Left cardiac atrium (tissue), 4 donors: Measurements from ENCODE around the gene YIPF5. TPM values are rescaled to one million over a fixed set of nuclear protein-coding genes. Genes with fewer than 3 reads are reported as not detected.
A peak's percentile ranks its signal among the peaks of the same experiment; 100 is the strongest.

ENCODE experiments used
- ATAC-seq, 2 donors: fragments of 200-7000 bp; cut with Tn5 transposase; one replicate each; pipeline ENCODE4 v1.9.1; 2020; ENCODE audit warnings: mild to moderate bottlenecking in 2 of 2, moderate library complexity in 2 of 2
- DNase-seq: peaks from one replicate; pipeline ENCODE4 v3.0.0-alpha.2; 2020
- intact Hi-C, 2 donors: fragments of 100-400 bp; cut with DNase I; formaldehyde crosslinking; loops; one replicate each; pipeline versions ENCODE4 v1.14.1 to v1.15.1; 2022 to 2023
- total RNA-seq, 2 donors: library from RNA; stranded (reverse); fragmentation: NEBNext Ultra II Directional; extraction: Animal tissue kit (Norgen Biotek cat#: 25700); gene quantifications; one replicate each; pipeline ENCODE4 v1.2.1, GENCODE V29; 2021
- donor health status: DM: no; HTN: yes; CAD: no.
- donor health status: DM: no; HTN: yes; CAD: no; lungs with severe emphysema.
- donor health status: DM: yes; HTN: yes; CAD: no.
- donor health status: Dilated cardiomyopathy.

YIPF5 gene
- total RNA-seq, 2 donors from 2014 or later = 33.9 to 34.9 TPM

DNA sequence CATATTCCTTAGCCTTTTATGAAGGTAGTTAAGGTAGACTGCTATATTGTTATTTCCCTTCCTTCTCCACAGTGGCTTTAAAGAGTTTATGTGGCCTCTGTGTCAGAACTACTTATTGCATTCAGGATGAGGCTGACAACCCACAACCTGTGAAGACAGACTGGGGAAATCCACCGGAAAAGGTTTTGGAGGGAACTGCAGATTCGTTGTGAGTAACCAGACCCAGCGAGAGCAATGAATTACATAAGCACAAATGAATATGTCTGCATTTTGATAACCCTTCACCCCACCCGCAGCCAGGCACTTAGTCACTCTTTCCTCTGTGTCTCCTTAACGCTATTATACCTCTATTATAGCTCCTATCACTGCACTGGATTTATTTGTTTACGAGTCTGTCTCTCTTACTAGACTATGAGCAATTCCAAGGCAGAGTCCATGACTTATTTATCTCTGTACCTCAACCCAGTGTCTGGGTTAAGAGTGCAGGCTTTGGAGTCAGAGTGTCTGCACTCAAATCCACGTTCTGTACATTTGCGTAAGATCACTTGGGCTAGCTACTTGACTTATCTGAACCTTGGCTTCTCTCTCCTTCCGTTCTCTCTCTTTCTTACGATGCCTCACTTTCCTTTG is 19.5 kb upstream of the YIPF5 start:
- ATAC-seq (peak; percentile 57 to 65), DNase-seq (peak; percentile 22)
- intact Hi-C loops = no loop called here

DNA sequence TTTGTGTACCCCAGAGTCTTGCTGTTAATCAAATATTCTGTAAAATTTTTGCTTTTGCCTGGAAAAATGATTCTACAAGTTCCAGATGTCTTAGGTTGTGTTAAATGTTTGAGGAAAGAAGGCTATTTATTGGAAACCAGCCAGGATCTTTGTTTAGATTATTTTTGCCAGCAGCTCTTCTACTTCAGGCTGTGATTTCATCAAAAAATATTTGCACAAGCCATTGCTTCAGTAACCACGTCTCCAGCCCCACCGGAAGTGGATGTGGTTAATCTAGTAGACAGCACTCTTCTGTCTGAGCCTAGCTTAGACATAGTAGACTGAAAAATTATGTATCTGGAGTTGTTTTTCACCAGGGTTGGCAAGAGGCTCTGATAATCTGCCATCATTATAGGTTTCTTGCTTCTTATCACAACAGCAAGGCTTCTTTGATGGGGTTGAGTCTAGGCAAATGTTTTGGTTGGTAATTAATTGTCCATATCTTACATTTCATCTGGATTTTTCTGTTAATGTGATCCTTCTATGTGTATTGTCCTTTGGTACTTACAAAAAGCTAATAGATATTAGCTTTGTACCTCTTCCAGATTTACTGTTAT is 17.3 kb upstream of the YIPF5 start:
- ATAC-seq = peak in 1 of 2 donors; percentile 73

DNA sequence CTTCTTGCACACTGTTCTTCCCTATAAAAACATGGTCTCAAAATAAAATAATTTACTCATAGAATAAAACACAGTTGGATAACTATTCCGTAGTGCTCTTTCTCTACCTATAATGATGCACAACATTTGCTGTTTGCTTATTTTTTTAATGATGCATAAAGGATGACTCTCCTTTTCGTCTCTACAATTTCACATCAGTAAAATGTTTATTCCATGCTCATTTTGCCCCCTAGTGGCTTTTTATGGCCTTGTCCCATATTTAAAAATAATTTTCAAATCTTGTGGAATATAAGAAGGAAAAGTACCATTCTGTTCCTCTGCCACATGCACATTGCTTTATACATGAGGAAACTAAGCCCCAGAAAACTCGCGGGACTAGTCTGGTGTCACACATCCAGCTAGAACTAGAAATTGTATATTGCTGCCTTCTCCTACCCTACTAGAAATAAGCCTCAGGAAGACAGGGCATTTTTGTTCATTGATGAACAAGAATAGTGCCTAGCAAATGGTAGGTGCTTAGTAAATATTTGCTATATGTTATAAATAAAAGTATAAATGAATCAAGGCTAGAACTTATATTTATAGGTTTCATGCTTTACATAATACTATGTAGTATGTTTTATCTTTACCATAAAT is 12.9 kb upstream of the YIPF5 start:
- DNase-seq (no peak), ATAC-seq (peak in 1 of 2 donors; percentile 30)
- intact Hi-C loops = no loop called here

More for the DNA sequence above, 17.3 kb upstream of the YIPF5 start:
- peak; percentile 44 for DNase-seq
- intact Hi-C loops = no loop called here

DNA sequence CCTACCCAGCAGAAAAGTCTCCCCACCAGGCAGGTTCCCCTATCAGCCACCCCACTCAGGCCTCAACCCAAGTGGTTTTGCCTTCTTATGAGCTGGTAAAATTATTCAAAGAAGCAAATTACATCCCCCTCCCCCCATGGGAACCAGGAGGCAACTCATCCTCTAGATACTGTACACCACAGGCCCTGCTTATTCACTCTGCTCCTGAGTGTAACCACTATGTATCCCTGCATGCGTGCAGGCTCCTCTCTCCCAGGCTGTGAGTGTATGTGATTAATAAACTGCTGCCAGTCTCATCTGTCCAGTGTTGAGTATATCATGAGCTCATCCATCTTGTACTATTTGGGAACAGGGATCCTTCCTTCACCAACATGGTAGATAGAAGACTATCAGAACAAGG is 8.8 kb upstream of the YIPF5 start:
- ATAC-seq = no peak
- DNase-seq = no peak
- intact Hi-C loops = no loop called here

DNA sequence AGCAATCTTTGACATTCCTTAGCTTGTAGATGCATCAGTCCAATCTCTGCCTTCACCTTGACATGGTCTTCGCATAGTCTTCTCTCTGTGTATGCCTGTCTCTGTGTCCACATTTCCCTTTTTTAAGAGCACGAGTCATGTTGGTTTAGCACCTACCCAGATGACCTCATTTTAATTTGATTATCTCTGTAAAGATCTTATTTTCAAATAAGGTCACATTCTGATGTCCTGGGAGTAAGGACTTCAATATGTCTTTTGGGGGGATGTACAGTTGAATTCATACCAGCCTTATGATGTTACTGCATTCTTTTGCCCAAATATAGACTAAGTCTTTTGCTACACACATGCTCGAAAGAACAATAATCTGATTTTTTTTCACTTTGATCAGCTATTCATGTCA is 7.1 kb upstream of the YIPF5 start:
- no peak for ATAC-seq
- no peak for DNase-seq
- intact Hi-C loops = no loop called here

DNA sequence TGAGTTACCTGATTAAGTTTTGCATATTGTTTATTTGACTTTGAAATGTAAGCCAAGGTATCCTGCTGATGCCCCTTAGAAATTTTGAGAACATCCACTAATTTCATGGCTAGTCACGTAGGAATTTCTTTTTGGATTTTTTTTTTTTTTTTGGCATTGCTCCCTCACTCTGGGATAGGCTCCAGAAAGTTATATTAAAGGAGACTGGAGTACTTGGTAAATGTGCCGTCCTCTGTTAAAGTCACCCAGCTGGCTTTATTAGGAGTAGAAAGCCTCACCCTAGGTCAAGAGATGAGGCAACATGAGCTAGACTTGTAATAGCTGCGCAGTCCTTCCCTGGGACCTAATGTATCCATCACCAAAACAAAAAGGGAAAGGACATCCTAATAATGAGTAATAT is 3.3 kb upstream of the YIPF5 start:
- DNase-seq (no peak), ATAC-seq (no peak)
- intact Hi-C loops = no loop called here

DNA sequence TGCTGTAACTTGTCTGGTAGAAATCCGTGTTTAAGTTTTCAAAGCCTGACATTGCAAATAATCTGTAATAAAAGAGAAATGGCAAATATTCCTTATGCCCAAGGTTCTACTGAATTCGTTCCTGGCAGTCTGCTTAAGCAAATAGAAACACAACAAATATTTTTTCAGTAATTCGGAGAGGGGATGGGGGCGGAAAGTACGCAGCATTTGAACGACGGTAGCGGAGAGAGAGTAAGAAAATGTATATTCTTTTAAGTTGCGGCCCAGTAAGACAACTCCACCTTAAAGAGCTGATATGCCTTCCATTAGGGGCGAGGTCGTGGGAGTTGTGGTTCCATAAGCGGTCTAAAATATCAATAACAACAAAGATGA is 569 bp downstream of the YIPF5 start:
- intact Hi-C loops = no loop called here
- DNase-seq (no peak), ATAC-seq (no peak)

DNA sequence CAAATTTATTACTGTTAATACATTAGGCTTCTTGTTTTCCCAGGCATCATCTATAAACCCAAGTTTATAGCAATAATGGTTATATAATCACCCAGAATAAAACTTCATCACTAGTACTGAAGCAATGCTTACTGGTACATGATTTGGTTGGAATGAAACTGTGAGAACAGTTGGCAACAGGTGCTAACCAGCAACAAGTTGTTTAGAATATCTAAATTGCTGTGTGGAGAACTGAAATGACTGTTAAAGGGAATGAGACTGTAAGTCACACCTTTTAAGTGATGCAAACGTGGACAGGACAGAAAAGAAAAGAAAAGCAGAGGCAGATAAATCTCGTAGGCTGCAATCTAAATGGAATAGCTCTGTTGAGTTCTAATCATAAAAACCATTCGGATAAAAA is 2.5 kb downstream of the YIPF5 start:
- no peak for DNase-seq
- intact Hi-C loops = no loop called here
- ATAC-seq = no peak

DNA sequence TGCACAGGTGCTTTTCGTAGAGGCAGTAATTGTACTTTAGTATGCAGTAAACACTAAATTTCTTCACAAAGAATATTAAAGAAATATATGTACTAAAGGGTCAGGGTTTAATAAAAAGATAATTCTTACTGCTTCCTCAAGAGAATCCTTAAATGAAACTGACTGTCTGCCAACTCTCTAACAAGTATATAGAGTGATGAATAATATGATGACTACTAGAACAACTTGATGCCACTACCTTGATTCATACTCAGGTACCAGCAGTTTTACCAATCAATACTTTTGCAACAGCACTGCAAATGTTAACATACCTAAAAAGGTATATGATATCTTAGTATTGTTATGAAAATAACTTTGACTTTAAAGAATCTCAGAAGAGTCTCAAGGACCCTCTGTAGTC is 3.8 kb downstream of the YIPF5 start:
- ATAC-seq = no peak
- DNase-seq = no peak
- intact Hi-C loops = no loop called here

DNA sequence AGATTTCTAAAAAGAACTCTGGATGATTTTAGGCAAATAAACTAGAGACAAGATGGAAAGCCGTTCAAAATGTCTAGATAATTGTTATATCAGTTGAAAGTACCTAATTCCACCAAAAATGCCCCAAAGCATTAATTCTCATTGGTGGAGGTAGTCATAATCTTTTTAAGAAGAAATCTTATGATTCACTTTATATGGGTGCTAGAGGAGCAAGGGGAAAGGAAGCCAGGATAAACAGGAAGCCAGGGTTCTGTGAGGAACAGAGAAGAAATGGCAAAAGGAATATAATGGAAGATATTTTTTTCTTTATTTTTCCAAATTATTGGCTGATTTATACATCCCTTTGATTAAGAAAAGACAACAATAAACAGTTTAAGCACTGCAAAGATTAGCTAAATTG is 7.8 kb downstream of the YIPF5 start:
- intact Hi-C loops = no loop called here
- no peak for ATAC-seq
- no peak for DNase-seq

DNA sequence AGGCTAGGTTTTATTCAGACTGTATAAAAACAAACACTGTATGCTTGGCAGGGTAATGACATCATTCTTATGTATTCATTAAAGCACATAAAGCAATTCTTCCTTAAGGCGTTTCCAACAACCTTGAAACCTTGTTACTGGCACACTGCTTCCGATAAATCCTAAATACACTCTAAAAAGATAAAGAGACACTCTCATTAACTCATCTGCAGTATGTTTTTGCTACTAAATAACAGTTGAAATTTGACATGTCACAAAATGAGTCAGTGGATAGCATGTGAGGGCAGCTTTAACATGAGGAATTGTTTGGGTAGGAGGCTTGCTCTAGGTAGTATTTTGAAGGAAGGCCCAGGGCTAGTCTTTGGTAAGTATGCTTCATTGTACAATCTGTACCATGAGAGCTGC is 13.7 kb downstream of the YIPF5 start:
- DNase-seq = no peak
- no peak for ATAC-seq
- intact Hi-C loops = no loop called here

DNA sequence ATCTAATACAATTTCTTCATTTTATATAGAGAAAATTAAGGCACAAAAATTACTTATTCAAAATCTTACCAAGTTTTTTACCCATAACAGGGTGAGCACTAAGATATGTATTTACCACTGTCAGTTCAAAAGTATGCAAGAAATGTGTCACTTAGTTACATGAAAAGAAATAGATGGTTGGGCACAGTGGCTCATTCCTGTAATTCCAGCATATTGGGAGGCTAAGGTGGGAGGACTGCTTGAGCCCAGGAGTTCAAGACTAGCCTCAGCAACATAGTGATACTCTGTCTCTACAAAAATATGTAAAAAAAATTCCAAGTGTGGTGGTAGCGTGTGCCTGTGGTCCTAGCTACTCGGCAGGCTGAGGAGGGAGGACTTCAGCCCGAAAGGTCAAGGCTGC is 19.4 kb downstream of the YIPF5 start:
- no peak for ATAC-seq
- intact Hi-C loops = no loop called here

DNA sequence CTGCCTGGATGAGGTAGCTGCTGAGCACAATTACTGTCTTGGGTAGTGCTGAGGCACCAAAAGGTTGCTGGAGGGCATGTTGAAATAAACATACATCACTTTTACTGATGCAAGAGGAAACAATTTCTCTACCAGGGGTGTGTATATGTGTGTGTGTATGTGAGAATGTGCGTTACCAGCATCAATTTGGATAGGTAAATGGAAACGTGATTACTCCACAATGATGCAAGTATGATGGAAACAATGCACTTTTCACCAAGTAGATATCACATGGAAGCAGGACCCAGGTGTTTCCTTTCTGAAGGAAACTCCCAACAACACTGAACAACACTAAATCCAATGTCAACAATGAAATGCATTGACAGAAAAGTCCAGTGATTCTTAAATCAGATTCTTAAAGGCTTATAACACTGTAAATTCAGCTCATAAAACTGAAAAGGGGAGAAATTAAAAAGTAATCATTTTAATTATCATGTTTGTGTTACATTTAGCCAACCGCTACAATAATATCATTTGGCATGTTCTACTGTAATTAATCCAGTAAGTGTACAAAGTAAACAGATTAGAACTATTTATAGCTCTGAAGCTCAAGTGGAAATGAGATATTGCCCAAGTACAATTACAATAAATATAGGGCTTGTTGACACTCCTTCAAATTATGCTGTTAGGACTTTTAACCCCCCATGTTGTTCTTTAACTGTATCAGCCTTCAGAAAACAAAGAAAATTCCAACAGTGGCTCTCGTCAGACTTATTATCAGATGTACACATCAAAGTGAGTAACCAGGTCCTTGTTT is 25.3 kb downstream of the YIPF5 start:
- intact Hi-C loops = no loop called here
- ATAC-seq (peak in 1 of 2 donors; percentile 57), DNase-seq (no peak)

More for the DNA sequence above, 19.4 kb downstream of the YIPF5 start:
- DNase-seq = no peak

DNA sequence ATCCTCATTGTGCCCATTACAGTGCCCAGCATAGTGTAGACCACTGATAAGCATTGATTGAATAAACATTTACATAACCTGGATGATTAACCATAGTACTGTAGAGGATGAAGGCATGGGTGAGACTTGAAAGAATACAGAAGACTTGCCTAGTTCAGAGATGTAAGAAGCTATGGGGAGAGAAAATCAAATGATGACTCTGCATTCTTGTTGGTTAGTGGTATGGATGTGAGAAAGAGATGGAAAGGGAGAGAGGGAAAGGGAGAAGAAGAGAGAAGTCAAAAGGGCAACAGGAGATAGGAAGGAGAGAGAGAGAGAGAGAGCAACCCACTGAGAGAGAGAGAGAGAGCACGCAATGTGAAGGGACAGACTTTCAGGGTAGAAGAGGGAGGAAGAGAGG is 26.8 kb downstream of the YIPF5 start:
- intact Hi-C loops = no loop called here
- no peak for ATAC-seq

DNA sequence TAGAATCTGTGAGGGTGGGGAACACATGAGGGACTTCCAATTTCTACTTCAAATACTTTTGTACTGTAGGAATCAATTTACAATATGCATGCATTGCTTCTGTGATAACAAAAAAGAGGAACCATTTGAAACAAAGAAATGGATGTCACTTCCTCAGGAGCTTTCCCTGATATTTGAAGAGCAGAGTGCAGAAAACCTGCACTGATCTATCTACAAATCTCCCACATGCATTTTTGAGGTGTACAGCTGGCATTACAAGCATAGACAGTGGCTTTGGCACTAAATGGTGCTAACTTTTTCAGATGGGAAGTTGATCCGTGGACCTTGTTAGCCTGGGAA is 27.7 kb downstream of the YIPF5 start:
- DNase-seq (no peak), ATAC-seq (no peak)
- intact Hi-C loops = no loop called here

More for the DNA sequence above, 26.8 kb downstream of the YIPF5 start:
- no peak for DNase-seq

DNA sequence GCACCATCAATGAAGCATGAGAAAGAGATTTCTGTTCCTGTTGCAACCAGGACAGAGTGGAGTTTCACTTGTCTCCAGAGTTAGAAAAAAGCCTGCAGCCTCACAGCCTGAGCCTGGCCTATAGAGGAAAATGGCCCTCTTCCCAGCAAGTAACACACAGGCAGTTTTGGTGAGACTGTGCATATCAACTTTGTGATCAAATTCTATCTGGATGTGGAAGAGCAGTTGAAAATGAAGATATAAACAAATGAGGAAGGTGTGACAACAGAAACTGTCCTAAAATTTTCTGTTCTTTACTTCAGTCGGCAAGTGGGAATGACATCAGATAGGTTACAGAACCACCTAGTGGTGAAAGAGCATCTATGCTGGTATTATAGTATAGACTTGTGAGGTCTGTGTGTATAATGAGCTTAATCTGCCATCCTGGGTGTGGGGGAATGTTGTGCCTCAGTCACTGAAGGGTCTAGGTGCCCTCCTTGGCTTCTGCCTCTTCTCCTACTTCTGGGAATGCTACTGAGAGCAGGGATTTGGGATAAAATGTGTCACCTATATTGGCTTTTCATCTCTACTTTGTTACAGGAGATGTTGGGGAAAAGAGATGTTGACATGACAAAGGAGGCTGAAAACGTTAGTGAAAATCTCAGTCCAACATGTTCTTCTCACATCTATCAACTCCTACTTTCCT is 28.2 kb downstream of the YIPF5 start:
- no peak for DNase-seq
- intact Hi-C loops = no loop called here
- ATAC-seq = peak; percentile 54 to 79

DNA sequence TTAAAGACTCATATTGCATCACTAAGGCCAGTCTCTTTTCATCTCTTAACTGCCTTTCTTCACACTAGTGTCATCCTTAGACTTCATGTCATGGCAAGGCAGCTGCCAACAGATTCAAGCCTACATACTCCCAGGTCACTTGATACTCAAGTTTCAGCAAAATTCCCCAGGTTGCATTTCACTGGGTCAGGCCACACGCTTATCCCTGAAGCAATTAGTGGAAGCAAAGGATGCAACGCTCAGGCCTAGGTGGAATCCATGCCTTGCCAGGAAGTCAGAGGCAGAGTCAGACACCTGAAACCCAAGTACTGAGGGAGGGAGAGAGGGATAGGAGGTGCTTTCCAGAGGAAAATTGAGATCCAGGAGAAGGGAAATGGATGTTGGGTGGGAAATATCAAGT is 28.9 kb downstream of the YIPF5 start:
- intact Hi-C loops = no loop called here
- ATAC-seq (no peak), DNase-seq (no peak)

DNA sequence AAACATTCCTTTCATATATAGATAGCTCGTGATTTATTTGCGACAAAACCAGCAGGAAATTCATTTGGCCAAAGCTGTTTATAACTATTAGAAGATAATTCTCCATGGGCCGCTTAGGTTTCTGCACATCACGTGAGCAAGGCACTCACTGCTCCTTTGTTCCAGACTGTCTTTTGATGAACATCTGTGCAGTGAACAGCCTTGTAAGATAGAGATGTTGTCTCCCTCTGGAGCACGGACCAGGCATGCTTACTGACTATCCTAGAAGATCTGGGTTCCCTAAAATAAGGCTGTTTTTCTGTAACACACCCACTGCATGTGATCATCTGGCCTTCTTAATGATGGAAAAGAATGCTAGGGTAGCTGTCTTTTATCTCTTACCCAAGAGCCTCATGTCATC is 30.9 kb downstream of the YIPF5 start:
- intact Hi-C loops = no loop called here
- ATAC-seq = peak in 1 of 2 donors; percentile 36

DNA sequence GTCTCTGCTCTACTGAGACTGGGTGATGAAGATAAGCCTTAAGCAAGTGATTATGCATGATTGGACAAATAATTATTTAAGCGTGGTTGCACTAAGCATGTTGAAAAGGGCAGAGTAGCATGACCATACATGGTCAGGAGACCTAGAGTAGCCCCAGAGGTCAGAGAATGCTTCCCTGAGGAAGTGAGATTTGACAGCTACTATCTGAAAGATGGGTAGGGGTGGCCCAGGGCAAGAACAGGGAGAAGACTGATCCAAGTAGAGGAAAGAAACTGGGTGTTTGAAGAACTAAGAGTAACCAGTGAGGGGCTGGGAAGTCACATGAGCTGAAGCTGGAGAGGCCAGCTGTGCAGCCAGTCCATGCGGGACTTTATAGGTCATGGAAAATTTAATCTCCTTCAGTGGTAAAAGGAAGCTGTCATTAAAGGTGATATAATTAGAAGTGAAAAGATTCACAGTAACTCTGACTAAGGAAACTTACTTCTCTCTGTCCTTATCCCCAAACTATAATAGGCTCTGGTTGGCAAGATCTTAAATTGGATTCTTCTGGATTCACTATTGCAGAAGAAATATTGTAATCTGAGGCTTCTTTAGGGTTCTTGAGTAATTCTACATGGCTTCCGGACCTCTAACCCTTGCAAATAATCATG is 35.2 kb downstream of the YIPF5 start:
- intact Hi-C loops = no loop called here
- DNase-seq = no peak
- ATAC-seq = no peak

More for the DNA sequence above, 30.9 kb downstream of the YIPF5 start:
- DNase-seq = no peak
